ENCODE data around the gene FRRS1L.
A peak's percentile ranks its signal among the peaks of the same experiment; 100 is the strongest.

Gene FRRS1L, protein sequence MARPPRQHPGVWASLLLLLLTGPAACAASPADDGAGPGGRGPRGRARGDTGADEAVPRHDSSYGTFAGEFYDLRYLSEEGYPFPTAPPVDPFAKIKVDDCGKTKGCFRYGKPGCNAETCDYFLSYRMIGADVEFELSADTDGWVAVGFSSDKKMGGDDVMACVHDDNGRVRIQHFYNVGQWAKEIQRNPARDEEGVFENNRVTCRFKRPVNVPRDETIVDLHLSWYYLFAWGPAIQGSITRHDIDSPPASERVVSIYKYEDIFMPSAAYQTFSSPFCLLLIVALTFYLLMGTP

DNA sequence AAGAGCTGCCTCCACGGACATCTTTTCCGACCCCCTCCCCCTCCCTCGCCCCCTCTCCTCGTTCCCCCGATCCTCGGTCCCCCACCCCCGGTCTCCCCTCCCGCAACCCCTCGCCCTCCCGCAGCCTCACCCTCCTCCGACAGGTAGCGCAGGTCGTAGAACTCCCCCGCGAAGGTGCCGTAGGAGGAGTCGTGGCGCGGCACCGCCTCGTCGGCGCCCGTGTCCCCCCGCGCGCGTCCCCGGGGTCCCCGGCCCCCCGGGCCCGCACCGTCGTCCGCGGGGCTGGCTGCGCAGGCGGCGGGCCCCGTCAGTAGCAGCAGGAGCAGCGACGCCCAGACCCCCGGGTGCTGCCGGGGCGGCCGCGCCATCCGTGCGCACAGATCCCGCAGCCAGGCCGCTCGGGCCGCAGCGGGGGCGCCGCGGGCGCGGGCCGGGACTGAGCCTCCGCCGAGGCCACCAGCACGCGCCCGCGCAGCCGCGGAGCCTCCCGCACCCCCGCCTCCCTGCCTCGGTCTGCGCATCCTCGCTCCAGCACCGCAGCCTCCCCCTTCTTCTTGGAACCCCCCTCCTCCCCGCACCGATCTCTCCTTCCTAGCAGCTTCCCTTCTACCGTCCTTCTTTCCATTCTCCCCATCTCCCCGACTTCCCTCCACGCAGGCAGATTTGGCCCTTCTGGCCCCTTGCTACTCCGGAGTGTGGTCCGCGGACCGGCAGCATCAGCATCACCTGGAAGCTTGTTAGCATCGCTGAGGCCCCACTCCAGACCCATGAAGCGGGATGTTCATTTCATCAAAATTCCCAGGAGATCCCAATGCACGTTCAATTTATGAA is at the start of gene FRRS1L:
FRRS1L (minus strand) TSS at position 479 of the 831 bp plus-strand sequence; CDS start at position 368, 111 bp downstream.
- Mint-ChIP-seq H3K27me3 (peaks cover 62% of the 10 kb centered on the region), H3K4me3 (no peak within 1 kb of the TSS), H3K36me3 (ENCODE audit: low read depth) (no peaks in the 10 kb centered on the region), H3K4me1 (no peaks in the 10 kb centered on the region), H3K27ac (no peak within 1 kb of the TSS), H3K9me3 (peaks cover 10% of the 10 kb centered on the region)
- ATAC-seq (no peak), DNase-seq (no peak)

DNA sequence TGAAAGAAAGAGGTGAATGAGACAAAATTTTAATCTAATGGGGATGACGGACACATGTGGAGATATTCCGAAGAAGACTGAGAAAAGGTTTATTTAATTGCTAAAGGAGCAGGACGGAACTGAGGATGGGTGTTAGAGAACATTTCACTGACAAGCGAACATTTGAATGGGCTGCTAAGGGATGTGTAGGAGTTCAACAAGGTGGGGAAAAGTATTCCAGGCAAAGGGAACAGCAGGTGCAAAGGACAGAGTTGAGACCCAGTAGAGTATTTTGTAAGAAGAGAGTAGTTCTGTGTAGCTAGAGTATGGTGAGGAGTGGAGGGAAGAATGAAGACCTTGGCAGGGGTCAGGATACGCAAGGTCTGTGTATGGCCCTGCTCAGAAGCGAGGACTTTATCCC is 47.4 kb upstream of the FRRS1L start:
- H3K4me1 Mint-ChIP-seq = no peaks in the 10 kb centered on the region
- H3K4me3 Mint-ChIP-seq = no peak overlapping the region
- no peak overlapping the region for H3K27ac Mint-ChIP-seq
- ATAC-seq (no peak), DNase-seq (no peak)
- H3K27me3 Mint-ChIP-seq = peaks cover 16% of the 10 kb centered on the region
- no peaks in the 10 kb centered on the region for H3K36me3 Mint-ChIP-seq (ENCODE audit: low read depth)
- H3K9me3 Mint-ChIP-seq = no peaks in the 10 kb centered on the region

DNA sequence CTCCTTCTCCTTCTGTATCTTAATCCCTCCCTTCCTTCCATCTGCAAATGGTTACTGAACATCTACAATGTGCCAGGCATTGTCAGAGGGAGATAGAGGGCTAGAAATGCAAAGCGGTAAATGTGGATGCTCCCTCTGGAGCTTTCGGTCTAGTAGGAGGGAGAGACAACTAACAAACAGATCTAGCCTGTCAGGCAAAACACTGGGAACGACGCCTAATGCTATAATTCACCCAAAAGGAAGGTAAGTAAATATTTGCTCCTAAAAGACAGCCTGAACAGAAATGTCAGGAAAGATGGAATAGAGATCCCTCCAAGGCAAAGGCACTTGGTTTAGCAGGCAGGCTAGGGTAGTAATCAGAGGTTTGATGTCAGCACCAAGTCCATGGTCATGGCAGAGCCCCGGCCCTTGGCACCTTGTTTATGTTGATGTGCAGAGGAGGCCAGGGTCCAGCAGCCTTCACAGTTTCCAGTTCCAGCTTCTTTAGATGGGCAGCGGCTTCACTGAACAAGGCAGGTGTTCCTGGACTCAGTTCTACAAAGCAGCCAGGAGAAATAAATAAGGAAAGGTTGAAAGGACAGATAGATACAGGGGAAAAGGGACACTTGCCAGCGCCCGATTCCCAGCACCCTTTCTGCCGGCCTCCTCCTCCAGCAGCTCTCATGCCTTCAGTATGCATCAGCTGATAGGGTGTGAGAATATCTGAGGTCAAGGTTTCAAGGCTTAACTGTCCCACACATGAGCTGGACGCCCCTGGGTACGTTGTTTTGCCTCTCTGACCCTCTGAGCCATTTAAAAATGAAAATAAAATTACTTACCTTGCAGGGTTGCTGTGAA is 46.5 kb upstream of the FRRS1L start:
- no peaks in the 10 kb centered on the region for H3K4me1 Mint-ChIP-seq
- H3K27me3 Mint-ChIP-seq = peaks cover 15% of the 10 kb centered on the region
- DNase-seq (no peak), ATAC-seq (no peak)
- no peak overlapping the region for H3K27ac Mint-ChIP-seq
- H3K36me3 Mint-ChIP-seq (ENCODE audit: low read depth) = no peaks in the 10 kb centered on the region
- H3K9me3 Mint-ChIP-seq = no peaks in the 10 kb centered on the region
- no peak overlapping the region for H3K4me3 Mint-ChIP-seq

DNA sequence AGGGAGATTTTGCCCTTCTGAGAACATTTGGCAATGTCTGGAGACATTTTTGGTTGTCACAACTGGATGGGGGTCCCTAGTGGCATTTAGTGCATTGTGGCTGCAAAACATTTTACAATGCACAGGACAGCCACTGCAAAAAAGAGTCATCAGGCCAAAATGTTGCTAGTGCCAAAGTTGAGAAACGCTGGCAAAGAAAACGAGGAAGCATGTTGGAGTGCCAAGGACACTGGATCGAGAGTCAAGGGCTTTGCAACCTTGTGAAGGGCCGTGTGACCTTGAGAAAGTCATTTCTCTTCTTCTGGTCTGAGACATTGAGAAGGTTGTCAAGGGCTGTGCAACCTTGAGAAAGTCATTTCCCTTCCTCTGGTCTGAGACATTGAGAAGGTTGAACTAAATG is 45.7 kb upstream of the FRRS1L start:
- no peaks in the 10 kb centered on the region for H3K9me3 Mint-ChIP-seq
- no peak for DNase-seq
- no peak overlapping the region for H3K4me3 Mint-ChIP-seq
- H3K36me3 Mint-ChIP-seq (ENCODE audit: low read depth) = no peaks in the 10 kb centered on the region
- ATAC-seq = no peak
- H3K4me1 Mint-ChIP-seq = no peaks in the 10 kb centered on the region
- peaks cover 12% of the 10 kb centered on the region for H3K27me3 Mint-ChIP-seq
- H3K27ac Mint-ChIP-seq = no peak overlapping the region

GRCh38 chr9:109206670-109207069 is 39.6 kb upstream of the FRRS1L start:
- no peaks in the 10 kb centered on the region for H3K36me3 Mint-ChIP-seq (ENCODE audit: low read depth)
- no peak for DNase-seq
- peaks cover 2% of the 10 kb centered on the region for H3K27me3 Mint-ChIP-seq
- no peaks in the 10 kb centered on the region for H3K4me1 Mint-ChIP-seq
- ATAC-seq = no peak
- no peaks in the 10 kb centered on the region for H3K9me3 Mint-ChIP-seq
- no peak overlapping the region for H3K27ac Mint-ChIP-seq
- H3K4me3 Mint-ChIP-seq = no peak overlapping the region

- H3K36me3 Mint-ChIP-seq (ENCODE audit: low read depth) = no peaks in the 10 kb centered on the region
- no peak overlapping the region for H3K4me3 Mint-ChIP-seq
- no peak for DNase-seq
- peaks cover 2% of the 10 kb centered on the region for H3K27me3 Mint-ChIP-seq
- no peak for ATAC-seq
- H3K9me3 Mint-ChIP-seq = no peaks in the 10 kb centered on the region
- no peak overlapping the region for H3K27ac Mint-ChIP-seq
- no peaks in the 10 kb centered on the region for H3K4me1 Mint-ChIP-seq
Observed at GRCh38 chr9:109205526-109205925, 38.5 kb upstream of the FRRS1L start.

- Mint-ChIP-seq H3K4me3 (no peak overlapping the region), H3K4me1 (no peaks in the 10 kb centered on the region), H3K27me3 (peaks cover 6% of the 10 kb centered on the region), H3K9me3 (no peaks in the 10 kb centered on the region), H3K36me3 (ENCODE audit: low read depth) (no peaks in the 10 kb centered on the region), H3K27ac (no peak overlapping the region)
- ATAC-seq (no peak), DNase-seq (no peak)
Observed at GRCh38 chr9:109203761-109204360, 36.8 kb upstream of the FRRS1L start.

DNA sequence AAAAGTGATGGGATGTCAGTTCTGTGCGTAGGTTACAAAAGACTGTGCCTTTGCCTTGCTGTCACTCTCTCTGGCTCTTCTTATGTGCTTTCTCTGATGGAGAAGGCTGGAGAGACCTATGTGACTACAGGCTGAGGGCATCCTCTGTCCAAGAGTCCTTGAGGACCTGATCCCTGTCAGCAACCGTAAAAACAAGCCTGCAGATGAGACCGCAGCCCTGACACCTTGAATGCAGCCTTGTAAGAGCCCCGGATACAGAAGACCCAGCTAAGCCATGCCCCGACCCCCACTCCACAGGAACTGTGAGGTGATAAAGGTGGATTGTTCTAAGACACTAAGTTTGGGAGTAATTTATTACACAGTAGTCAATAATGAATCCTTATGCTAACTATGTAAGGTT is 32.6 kb upstream of the FRRS1L start:
- H3K4me1 Mint-ChIP-seq = no peaks in the 10 kb centered on the region

GRCh38 chr9:109198736-109199382 is 31.8 kb upstream of the FRRS1L start:
- peaks cover 9% of the 10 kb centered on the region for H3K27me3 Mint-ChIP-seq
- ATAC-seq (no peak), DNase-seq (no peak)
- H3K4me1 Mint-ChIP-seq = no peaks in the 10 kb centered on the region
- no peak overlapping the region for H3K27ac Mint-ChIP-seq
- H3K9me3 Mint-ChIP-seq = no peaks in the 10 kb centered on the region
- no peak overlapping the region for H3K4me3 Mint-ChIP-seq
- no peaks in the 10 kb centered on the region for H3K36me3 Mint-ChIP-seq (ENCODE audit: low read depth)

More for the DNA sequence above, 32.6 kb upstream of the FRRS1L start:
- no peak overlapping the region for H3K27ac Mint-ChIP-seq
- no peak for ATAC-seq
- DNase-seq = no peak
- H3K4me3 Mint-ChIP-seq = no peak overlapping the region
- peaks cover 9% of the 10 kb centered on the region for H3K27me3 Mint-ChIP-seq
- H3K9me3 Mint-ChIP-seq = no peaks in the 10 kb centered on the region
- H3K36me3 Mint-ChIP-seq (ENCODE audit: low read depth) = no peaks in the 10 kb centered on the region

DNA sequence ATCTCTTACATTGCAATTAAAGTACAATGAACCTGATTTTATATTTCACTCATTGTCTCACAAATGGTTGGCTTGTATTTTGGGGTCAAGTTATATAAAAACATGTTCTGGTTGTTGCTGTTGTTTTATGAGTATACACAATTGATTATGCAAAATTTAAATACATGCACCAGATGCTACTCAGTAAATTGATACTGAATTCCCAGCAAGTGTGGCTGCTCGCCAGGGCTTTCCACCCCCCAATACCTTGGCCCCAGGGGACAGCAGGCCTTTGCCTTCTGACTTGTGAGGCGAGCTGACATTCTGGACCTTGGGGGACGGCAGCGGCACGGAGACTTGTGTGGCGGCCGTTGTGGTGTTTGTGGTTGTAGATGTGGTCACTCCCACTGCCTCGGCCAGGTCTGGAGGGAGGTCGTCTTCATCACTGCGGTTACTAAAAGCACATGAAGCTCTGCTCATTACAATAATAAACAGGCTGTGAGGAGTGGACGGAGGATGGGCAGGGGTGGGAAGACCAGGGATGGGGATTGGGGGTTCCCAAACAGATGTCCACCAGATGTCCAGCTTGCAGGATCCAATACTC is 27.0 kb upstream of the FRRS1L start:
- DNase-seq (no peak), ATAC-seq (no peak)
- Mint-ChIP-seq H3K36me3 (ENCODE audit: low read depth) (no peaks in the 10 kb centered on the region), H3K9me3 (no peaks in the 10 kb centered on the region), H3K27me3 (peaks cover 7% of the 10 kb centered on the region), H3K4me3 (no peak overlapping the region), H3K27ac (no peak overlapping the region), H3K4me1 (no peaks in the 10 kb centered on the region)

DNA sequence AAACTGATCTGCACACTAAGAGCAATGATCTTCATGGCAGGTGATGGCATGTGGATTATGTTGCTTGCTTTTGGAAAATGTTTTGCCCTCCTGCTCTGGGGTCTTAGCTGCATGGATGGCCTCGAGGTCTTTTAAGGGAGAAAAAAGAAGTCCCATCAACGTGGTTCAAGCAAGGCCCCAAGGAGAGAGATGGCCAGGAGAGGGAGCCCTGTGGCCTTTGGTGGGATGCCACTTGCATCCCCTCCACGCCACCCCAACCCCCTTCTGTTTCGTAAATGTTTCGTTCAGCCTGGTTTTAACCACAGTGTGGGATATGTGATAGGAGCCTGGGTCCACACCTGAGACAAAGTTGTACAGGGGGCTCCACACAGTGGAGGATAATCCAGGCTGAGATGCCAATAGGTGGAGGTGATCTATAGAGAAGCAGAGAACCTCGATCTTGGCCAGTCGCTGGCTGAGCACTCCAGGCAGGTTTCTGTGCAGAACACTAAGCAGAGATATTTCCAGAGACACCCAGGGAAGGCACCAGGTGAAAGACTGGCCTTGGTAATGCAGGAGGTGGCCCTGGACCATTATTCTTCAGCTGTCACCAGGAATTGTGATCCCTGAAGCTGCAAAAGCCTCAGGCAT is 25.8 kb upstream of the FRRS1L start:
- ATAC-seq (no peak), DNase-seq (no peak)
- Mint-ChIP-seq H3K27me3 (no peaks in the 10 kb centered on the region), H3K27ac (no peak overlapping the region), H3K4me3 (no peak overlapping the region), H3K4me1 (no peaks in the 10 kb centered on the region), H3K36me3 (ENCODE audit: low read depth) (no peaks in the 10 kb centered on the region), H3K9me3 (no peaks in the 10 kb centered on the region)

- no peak overlapping the region for H3K4me3 Mint-ChIP-seq
- no peaks in the 10 kb centered on the region for H3K36me3 Mint-ChIP-seq (ENCODE audit: low read depth)
- DNase-seq (no peak), ATAC-seq (no peak)
- no peaks in the 10 kb centered on the region for H3K4me1 Mint-ChIP-seq
- H3K27me3 Mint-ChIP-seq = no peaks in the 10 kb centered on the region
- H3K27ac Mint-ChIP-seq = no peak overlapping the region
- H3K9me3 Mint-ChIP-seq = no peaks in the 10 kb centered on the region
Observed at GRCh38 chr9:109191746-109192145, 24.7 kb upstream of the FRRS1L start.

- ATAC-seq = peak; percentile 18
- DNase-seq = no peak
- no peak overlapping the region for H3K27ac Mint-ChIP-seq
- H3K4me1 Mint-ChIP-seq = no peaks in the 10 kb centered on the region
- no peaks in the 10 kb centered on the region for H3K27me3 Mint-ChIP-seq
- H3K36me3 Mint-ChIP-seq (ENCODE audit: low read depth) = no peaks in the 10 kb centered on the region
- no peaks in the 10 kb centered on the region for H3K9me3 Mint-ChIP-seq
- H3K4me3 Mint-ChIP-seq = no peak overlapping the region
Observed at GRCh38 chr9:109190151-109190550, 23.1 kb upstream of the FRRS1L start.
